ENCODE measurements around the gene DGKI.

Gene DGKI

DNA sequence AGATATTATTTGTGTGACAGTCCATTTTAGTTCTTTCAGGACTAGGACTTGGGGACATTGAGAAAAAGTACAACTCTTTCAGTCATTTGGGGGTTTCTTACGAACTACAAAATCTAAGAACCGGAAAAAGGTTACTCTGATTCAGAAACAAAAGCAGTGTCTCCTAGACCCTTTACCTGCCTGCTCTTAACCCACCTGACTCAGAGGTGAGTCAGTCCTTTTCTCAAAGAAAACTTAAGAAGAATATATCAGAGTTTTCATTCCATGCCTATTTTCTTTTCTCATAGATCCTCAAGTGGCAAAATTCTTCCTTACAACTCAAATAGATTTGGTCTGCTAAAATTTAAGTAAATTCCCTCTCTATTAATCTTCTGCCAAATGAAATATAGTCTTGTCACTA lies 388.4 kb downstream of the DGKI start:
- H3K4me3 ChIP-seq (ENCODE audit: low read depth, low read length), result no peak overlapping the region
- ChIA-PET CTCF (interaction anchor here (0.6 kb wide), 1 partner anchor 496 kb away, joined by 3 read pairs; no protein-coding TSS in a partner anchor), POLR2A (no interaction called here)
- H3K27ac ChIP-seq (ENCODE audit: extremely low read depth, low read depth, low read length), result no peak overlapping the region
- H3K4me1 ChIP-seq (ENCODE audit: control insufficient read depth, insufficient read depth, low read length), result no peaks in the 10 kb centered on the region
- TF ChIP-seq ZNF585B (tag by site-specific recombination; IDR thresholded peaks at IDR 0.05), result no peak
- no peak for TF ChIP-seq ZBTB17 (tag by site-specific recombination; IDR thresholded peaks at IDR 0.05)
- no peak for TF ChIP-seq SALL2 (tag by site-specific recombination; IDR thresholded peaks at IDR 0.05; ENCODE audit: borderline replicate concordance)
- no peak for TF ChIP-seq CTCF (tag by site-specific recombination; IDR thresholded peaks at IDR 0.05)
- no peak for TF ChIP-seq ZNF23 (tag by site-specific recombination; IDR thresholded peaks at IDR 0.05; ENCODE audit: borderline replicate concordance)
- TF ChIP-seq, protein P1, sequence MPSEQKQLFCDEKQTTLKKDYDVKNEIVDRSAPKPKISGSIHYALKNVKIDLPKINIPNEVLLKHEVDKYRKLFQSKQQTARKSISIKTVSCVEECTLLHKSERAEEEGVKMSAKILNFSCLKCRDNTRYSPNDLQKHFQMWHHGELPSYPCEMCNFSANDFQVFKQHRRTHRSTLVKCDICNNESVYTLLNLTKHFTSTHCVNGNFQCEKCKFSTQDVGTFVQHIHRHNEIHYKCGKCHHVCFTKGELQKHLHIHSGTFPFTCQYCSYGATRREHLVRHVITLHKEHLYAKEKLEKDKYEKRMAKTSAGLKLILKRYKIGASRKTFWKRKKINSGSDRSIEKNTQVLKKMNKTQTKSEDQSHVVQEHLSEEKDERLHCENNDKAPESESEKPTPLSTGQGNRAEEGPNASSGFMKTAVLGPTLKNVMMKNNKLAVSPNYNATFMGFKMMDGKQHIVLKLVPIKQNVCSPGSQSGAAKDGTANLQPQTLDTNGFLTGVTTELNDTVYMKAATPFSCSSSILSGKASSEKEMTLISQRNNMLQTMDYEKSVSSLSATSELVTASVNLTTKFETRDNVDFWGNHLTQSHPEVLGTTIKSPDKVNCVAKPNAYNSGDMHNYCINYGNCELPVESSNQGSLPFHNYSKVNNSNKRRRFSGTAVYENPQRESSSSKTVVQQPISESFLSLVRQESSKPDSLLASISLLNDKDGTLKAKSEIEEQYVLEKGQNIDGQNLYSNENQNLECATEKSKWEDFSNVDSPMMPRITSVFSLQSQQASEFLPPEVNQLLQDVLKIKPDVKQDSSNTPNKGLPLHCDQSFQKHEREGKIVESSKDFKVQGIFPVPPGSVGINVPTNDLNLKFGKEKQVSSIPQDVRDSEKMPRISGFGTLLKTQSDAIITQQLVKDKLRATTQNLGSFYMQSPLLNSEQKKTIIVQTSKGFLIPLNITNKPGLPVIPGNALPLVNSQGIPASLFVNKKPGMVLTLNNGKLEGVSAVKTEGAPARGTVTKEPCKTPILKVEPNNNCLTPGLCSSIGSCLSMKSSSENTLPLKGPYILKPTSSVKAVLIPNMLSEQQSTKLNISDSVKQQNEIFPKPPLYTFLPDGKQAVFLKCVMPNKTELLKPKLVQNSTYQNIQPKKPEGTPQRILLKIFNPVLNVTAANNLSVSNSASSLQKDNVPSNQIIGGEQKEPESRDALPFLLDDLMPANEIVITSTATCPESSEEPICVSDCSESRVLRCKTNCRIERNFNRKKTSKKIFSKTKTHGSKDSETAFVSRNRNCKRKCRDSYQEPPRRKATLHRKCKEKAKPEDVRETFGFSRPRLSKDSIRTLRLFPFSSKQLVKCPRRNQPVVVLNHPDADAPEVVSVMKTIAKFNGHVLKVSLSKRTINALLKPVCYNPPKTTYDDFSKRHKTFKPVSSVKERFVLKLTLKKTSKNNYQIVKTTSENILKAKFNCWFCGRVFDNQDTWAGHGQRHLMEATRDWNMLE (tag by site-specific recombination; conservative IDR thresholded peaks at IDR 0.05; ENCODE audit: low read depth), result no peak
- no peak for TF ChIP-seq ZNF169 (tag by site-specific recombination; IDR thresholded peaks at IDR 0.05)
- TF ChIP-seq PRDM4 (tag by site-specific recombination; IDR thresholded peaks at IDR 0.05), result no peak
- no peaks in the 10 kb centered on the region for H3K9me3 ChIP-seq (ENCODE audit: control insufficient read depth, insufficient read depth, low read depth, low read length)
- no peaks in the 10 kb centered on the region for H3K36me3 ChIP-seq (ENCODE audit: control insufficient read depth in 2 of 2, insufficient read depth in 1 of 2, low read length in 2 of 2)

- no peaks in the 10 kb centered on the region for H3K9me3 ChIP-seq (ENCODE audit: control insufficient read depth, insufficient read depth, low read depth, low read length)
- no peaks in the 10 kb centered on the region for H3K4me1 ChIP-seq (ENCODE audit: control insufficient read depth, insufficient read depth, low read length)
- POLR2A ChIA-PET, result no interaction called here
- no peaks in the 10 kb centered on the region for H3K36me3 ChIP-seq (ENCODE audit: control insufficient read depth in 2 of 2, insufficient read depth in 1 of 2, low read length in 2 of 2)
- no peak overlapping the region for H3K27ac ChIP-seq (ENCODE audit: extremely low read depth, low read depth, low read length)
- TF ChIP-seq ZNF280D (tag by site-specific recombination; IDR thresholded peaks at IDR 0.05), result no peak
- no peak for TF ChIP-seq ZNF664 (tag by site-specific recombination; IDR thresholded peaks at IDR 0.05)
- no peak for TF ChIP-seq ZNF184 (tag by site-specific recombination; IDR thresholded peaks at IDR 0.05)
- no peak for TF ChIP-seq ZNF114 (tag by site-specific recombination; IDR thresholded peaks at IDR 0.05)
- TF ChIP-seq ZFP41 (tag by site-specific recombination; IDR thresholded peaks at IDR 0.05; ENCODE audit: borderline replicate concordance), result no peak
- no peak for TF ChIP-seq ZNF548 (tag by site-specific recombination; IDR thresholded peaks at IDR 0.05)
- TF ChIP-seq HIC1 (tag by site-specific recombination; IDR thresholded peaks at IDR 0.05), result no peak
- no peak for TF ChIP-seq ZNF175 (tag by site-specific recombination; IDR thresholded peaks at IDR 0.05)
- no peak for TF ChIP-seq ZBTB17 (tag by site-specific recombination; IDR thresholded peaks at IDR 0.05)
- TF ChIP-seq WT1 (tag by site-specific recombination; IDR thresholded peaks at IDR 0.05), result no peak
- TF ChIP-seq ZNF341 (tag by site-specific recombination; IDR thresholded peaks at IDR 0.05; ENCODE audit: low read depth), result no peak
- no peak for TF ChIP-seq ZFP3 (tag by site-specific recombination; IDR thresholded peaks at IDR 0.05; ENCODE audit: low read depth)
- no peak for TF ChIP-seq ZNF146 (tag by site-specific recombination; IDR thresholded peaks at IDR 0.05)
- no peak overlapping the region for H3K4me3 ChIP-seq (ENCODE audit: low read depth, low read length)
- CTCF ChIA-PET, result interaction anchor here (0.6 to 1.9 kb wide), 20 partner anchors 8 to 386 kb away, joined by 3 to 18 read pairs (median 3); no protein-coding TSS in a partner anchor
These were observed 392.0 kb downstream of the DGKI start for GRCh38 chr7:137454767-137455166.
